Measurements from ENCODE around the gene MRPL42.
"Not testable (repeated sequence)": the region's sequence is repeated elsewhere in the genome, so short reads cannot be mapped to it uniquely, and the experiment has no call there.

MRPL42 gene

GRCh38 chr12:93494096-93494495, 26.8 kb downstream of the MRPL42 start:
- no peak for DNase-seq

GRCh38 chr12:93497456-93497855, 30.1 kb downstream of the MRPL42 start:
- no peak for DNase-seq

- DNase-seq, result not testable (repeated sequence)
Observed at GRCh38 chr12:93498813-93499212, 31.5 kb downstream of the MRPL42 start.

- DNase-seq, result no peak
Observed at GRCh38 chr12:93500201-93500600, 32.9 kb downstream of the MRPL42 start.

- DNase-seq, result no peak
Observed at GRCh38 chr12:93500667-93501066, 33.4 kb downstream of the MRPL42 start.

GRCh38 chr12:93502802-93503623, 35.7 kb downstream of the MRPL42 start:
- DNase-seq, result peak; percentile 16

- DNase-seq, result no peak
Observed at GRCh38 chr12:93507165-93507564, 39.9 kb downstream of the MRPL42 start.

GRCh38 chr12:93509506-93509905, 42.2 kb downstream of the MRPL42 start:
- DNase-seq, result no peak

- DNase-seq, result no peak
Observed at GRCh38 chr12:93514853-93515252, 47.5 kb downstream of the MRPL42 start.

GRCh38 chr12:93518725-93519124, 51.4 kb downstream of the MRPL42 start:
- DNase-seq, result no peak

- no peak for DNase-seq
Observed at GRCh38 chr12:93519859-93520258, 52.5 kb downstream of the MRPL42 start.

- DNase-seq, result no peak
Observed at GRCh38 chr12:93520454-93520853, 53.1 kb downstream of the MRPL42 start.

GRCh38 chr12:93521225-93522080, 54.1 kb downstream of the MRPL42 start:
- DNase-seq, result no peak

GRCh38 chr12:93524386-93525133, 57.2 kb downstream of the MRPL42 start:
- no peak for DNase-seq

GRCh38 chr12:93526786-93527428, 59.6 kb downstream of the MRPL42 start:
- DNase-seq, result no peak

GRCh38 chr12:93530358-93530757, 63.0 kb downstream of the MRPL42 start:
- DNase-seq, result no peak

- DNase-seq, result no peak
Observed at GRCh38 chr12:93533310-93533709, 66.0 kb downstream of the MRPL42 start.

GRCh38 chr12:93536111-93536765, 68.9 kb downstream of the MRPL42 start:
- no peak for DNase-seq

GRCh38 chr12:93536766-93537488, 69.6 kb downstream of the MRPL42 start:
- DNase-seq, result no peak

GRCh38 chr12:93537769-93538168, 70.5 kb downstream of the MRPL42 start:
- no peak for DNase-seq

- no peak for DNase-seq
Observed at GRCh38 chr12:93539821-93540220, 72.5 kb downstream of the MRPL42 start.

All from right kidney (tissue), 1 donor.